Measurements from ENCODE around the gene DDAH1. TPM values are rescaled to one million over a fixed set of nuclear protein-coding genes. Genes with fewer than 3 reads are reported as not detected.

The DDAH1 gene
- total and polyA plus RNA-seq, 2 of the 8 experiments (the other 6 are each of a cell fraction or from before 2014, with no cell fraction given) = 22.8 to 54.5 TPM

DNA sequence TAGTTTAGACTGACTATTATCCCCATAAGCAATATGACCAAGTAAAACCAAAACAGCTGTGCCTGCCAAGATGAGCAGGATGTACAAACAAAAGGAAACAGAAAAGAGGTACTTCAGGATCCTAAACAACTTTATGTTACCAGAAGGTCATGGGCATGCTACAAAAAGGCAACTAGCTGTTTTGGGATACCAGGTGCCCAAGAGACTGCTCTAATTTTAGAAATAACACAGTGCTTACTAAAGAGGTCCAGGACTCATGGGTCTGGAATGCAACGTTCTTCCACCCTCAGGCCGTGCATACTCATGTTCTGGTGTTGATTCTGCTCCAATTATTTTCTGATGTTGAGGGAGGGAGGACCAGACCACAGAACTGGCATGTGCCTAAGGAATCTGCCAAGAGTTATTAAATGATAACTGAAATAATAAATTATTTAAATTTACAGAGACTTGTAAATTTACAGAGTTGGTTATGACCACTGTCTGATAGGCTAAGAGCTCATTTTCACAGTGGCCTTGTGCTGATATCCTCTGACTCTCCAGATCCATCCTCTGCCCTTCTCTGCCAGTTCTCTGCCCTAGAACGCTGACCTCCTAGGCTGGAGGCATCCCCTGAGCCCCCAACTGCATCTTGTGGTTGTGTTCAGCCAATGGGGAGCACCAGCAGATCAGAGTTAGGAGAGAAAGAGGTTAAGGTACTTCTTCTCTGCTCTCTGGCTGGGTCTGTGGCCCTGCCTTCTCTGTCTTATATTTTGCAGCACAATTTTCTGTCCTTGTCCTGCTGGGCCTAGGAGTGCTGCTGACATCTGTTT lies 150.9 kb downstream of the DDAH1 start (continued):
- TF ChIP-seq ZNF274 (IDR thresholded peaks at IDR 0.05; ENCODE audit: borderline replicate concordance, extremely low read depth, low read length) (no peak), SP2 (IDR thresholded peaks at IDR 0.05; ENCODE audit: low read length) (no peak), TBP (IDR thresholded peaks at IDR 0.05; ENCODE audit: low read depth, low read length) (no peak), RBBP5 (IDR thresholded peaks at IDR 0.05; ENCODE audit: borderline replicate concordance, low read depth, low read length) (no peak)
